K562 (cell line): ENCODE results near the gene PALMD. TPM values are rescaled to one million over a fixed set of nuclear protein-coding genes. Genes with fewer than 3 reads are reported as not detected.

Experiments used
- ATF1 ChIP-seq, 2 experiments: fragments of 450-650 bp in 1 of 2; IDR thresholded peaks; 2 replicates each; pipeline ENCODE4 v1.6.1; 2016; ENCODE audit warnings: missing compliant biosample characterization in 1 of 2, missing genetic modification characterization in 1 of 2
- BMI1 ChIP-seq: fragments of 150-350 bp; IDR thresholded peaks from 2 replicates; pipeline ENCODE4 v1.6.1; 2014; ENCODE audit warnings: low read length
- FOXJ2 ChIP-seq: fragments of 200-800 bp; sonication (Bioruptor generic); IDR thresholded peaks from 2 replicates; pipeline ENCODE4 v1.6.1; 2016; ENCODE audit warnings: missing genetic modification characterization, missing compliant biosample characterization
- HLTF ChIP-seq: fragments of 450-650 bp; IDR thresholded peaks from 2 replicates; pipeline ENCODE4 v1.6.1; 2016
- HMBOX1 ChIP-seq: sonication (generic); IDR thresholded peaks from 2 replicates; pipeline ENCODE4 v1.6.1; 2016
- KAT2B ChIP-seq: IDR thresholded peaks from one replicate; pipeline ENCODE4 v1.6.1; 2012; ENCODE audit warnings: low read depth, mild to moderate bottlenecking, control low read depth, inconsistent platforms, low read length, moderate library complexity
- PRMT5 ChIP-seq: sonication (generic); formaldehyde crosslinking; IDR thresholded peaks from 2 replicates; pipeline ENCODE4 v1.5.0; 2020; ENCODE audit warnings: missing genetic modification reagents
- RAD21 ChIP-seq, 2 experiments: fragments of 250-450 bp in 1 of 2; fragments of 450-650 bp in 1 of 2; sonication (Bioruptor Pico) in 1 of 2; formaldehyde crosslinking in 1 of 2; IDR thresholded peaks in 1 of 2; conservative IDR thresholded peaks in 1 of 2; 2 replicates each; pipeline versions ENCODE4 v1.4.0 to v1.8.0; 2020 to 2022; ENCODE audit warnings: mild to moderate bottlenecking in 2 of 2, moderate library complexity in 1 of 2
- RBFOX2 ChIP-seq: fragments of 200-400 bp; formaldehyde crosslinking; IDR thresholded peaks from 2 replicates; pipeline ENCODE4 v1.6.1; 2017; ENCODE audit warnings: low read depth, mild to moderate bottlenecking, low read length, moderate library complexity
- RHOXF2B ChIP-seq: fragments of 250-450 bp; sonication (Bioruptor Pico); conservative IDR thresholded peaks from 2 replicates; pipeline ENCODE4 v1.5.1; 2021
- TCF7 ChIP-seq: sonication (generic); IDR thresholded peaks from 2 replicates; pipeline ENCODE4 v1.6.1; 2016; ENCODE audit warnings: antibody characterized with exemption, borderline replicate concordance
- TCFL5 ChIP-seq: fragments of 250-450 bp; sonication (Bioruptor Pico); conservative IDR thresholded peaks from 2 replicates; pipeline ENCODE4 v1.6.1; 2021; ENCODE audit warnings: mild to moderate bottlenecking, moderate library complexity, matching md5 sums
- U2AF1 ChIP-seq: fragments of 200-400 bp; formaldehyde crosslinking; optimal IDR thresholded peaks from 2 replicates; pipeline ENCODE3; 2017; ENCODE audit warnings: mild to moderate bottlenecking, low read depth, low read length, moderate library complexity
- USF2 ChIP-seq: sonication (generic); formaldehyde crosslinking; IDR thresholded peaks from 2 replicates; pipeline ENCODE4 v1.5.0; 2020; ENCODE audit warnings: missing genetic modification reagents
- ZNF24 ChIP-seq: fragments of 450-650 bp; IDR thresholded peaks from 2 replicates; pipeline ENCODE4 v1.6.1; 2016
- ZNF592 ChIP-seq: fragments of 450-650 bp; IDR thresholded peaks from 2 replicates; pipeline ENCODE4 v1.6.1; 2017; ENCODE audit warnings: antibody characterized with exemption, mild to moderate bottlenecking
- ZNF717 ChIP-seq: fragments of 250-450 bp; sonication (Bioruptor Pico); IDR thresholded peaks from 2 replicates; pipeline ENCODE4 v1.5.0; 2021
- polyA plus RNA-seq, 8 experiments: library from polyadenylated mRNA; depleted of rRNA in 4 of 8; stranded (reverse) in 5 of 8; unstranded in 3 of 8; fragments of >200 nt; fragmentation: Nextera tagmentation in 2 of 8; fragmentation: Illumina TruSeq in 1 of 8; extraction: Ambion mirVana in 2 of 8; extraction: Trizol in 1 of 8; gene quantifications; 2 replicates each; pipeline versions ENCODE4 v1.2.1 to v1.2.3, GENCODE V29; 2011 to 2014; ENCODE audit warnings: inconsistent platforms in 1 of 8, missing spikeins in 1 of 8
- total RNA-seq, 7 experiments: library from RNA; depleted of rRNA in 6 of 7; stranded (reverse); fragments of >200 nt in 6 of 7; fragmentation: Illumina TruSeq in 2 of 7; extraction: Trizol in 2 of 7; gene quantifications; 2 replicates each; pipeline versions ENCODE4 v1.2.1 to v1.2.3, GENCODE V29; 2011 to 2021; ENCODE audit warnings: low replicate concordance in 1 of 7
- TF ChIP-seq, protein P1 (sequence below), 2 experiments: IDR thresholded peaks; 2 replicates each; pipeline ENCODE4 v1.6.1; 2011; ENCODE audit warnings: borderline replicate concordance in 1 of 2, control low read depth in 1 of 2, low read depth in 1 of 2, low read length in 1 of 2, mild to moderate bottlenecking in 1 of 2, mixed read lengths in 1 of 2, moderate library complexity in 1 of 2; ENCODE audit not compliant: insufficient read depth in 1 of 2, insufficient read length in 1 of 2, poor library complexity in 1 of 2, severe bottlenecking in 1 of 2; ENCODE audit errors: extremely low read depth in 1 of 2
- TF ChIP-seq, protein P2 (sequence below): fragments of 450-650 bp; IDR thresholded peaks from 2 replicates; pipeline ENCODE4 v1.6.1; 2017; ENCODE audit warnings: mild to moderate bottlenecking, moderate library complexity

PALMD gene
- total and polyA plus RNA-seq, 9 of the 15 experiments (the other 6 are each of a cell fraction or from before 2014, with no cell fraction given): 2.7 to 13.5 (median 5.4) TPM

- TF ChIP-seq HMBOX1 (peak; percentile 56; the same call in 1 of the 2 replicates), ATF1 (CRISPR knock-in tag; IDR thresholded peaks at IDR 0.05) (no peak), ATF1 (tag; IDR thresholded peaks at IDR 0.05) (no peak), BMI1 (no peak), FOXJ2 (tag) (0 out of 2 replicates have a peak, but pooled peaks have one; percentile 36), TCFL5 (CRISPR knock-in tag) (no peak), ZNF24 (no peak), ZNF592 (no peak), U2AF1 (no peak), RAD21 (CRISPR knock-in tag; conservative IDR thresholded peaks at IDR 0.05 in 1 of 2, IDR thresholded peaks at IDR 0.05 in 1 of 2) (peak; percentile 34 to 74), PRMT5 (no peak), RHOXF2B (CRISPR knock-in tag) (no peak), KAT2B (no peak), RBFOX2 (no peak), HLTF (no peak), ZNF717 (CRISPR knock-in tag) (no peak), TCF7 (no peak), USF2 (CRISPR knock-in tag) (no peak)
- TF ChIP-seq, protein P1, sequence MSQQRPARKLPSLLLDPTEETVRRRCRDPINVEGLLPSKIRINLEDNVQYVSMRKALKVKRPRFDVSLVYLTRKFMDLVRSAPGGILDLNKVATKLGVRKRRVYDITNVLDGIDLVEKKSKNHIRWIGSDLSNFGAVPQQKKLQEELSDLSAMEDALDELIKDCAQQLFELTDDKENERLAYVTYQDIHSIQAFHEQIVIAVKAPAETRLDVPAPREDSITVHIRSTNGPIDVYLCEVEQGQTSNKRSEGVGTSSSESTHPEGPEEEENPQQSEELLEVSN (IDR thresholded peaks at IDR 0.05; ENCODE audit: borderline replicate concordance in 1 of 2, extremely low read depth in 1 of 2, insufficient read depth in 1 of 2, insufficient read length in 1 of 2, low read depth in 1 of 2, low read length in 1 of 2, poor library complexity in 1 of 2, severe bottlenecking in 1 of 2): no peak
- TF ChIP-seq, protein P2, sequence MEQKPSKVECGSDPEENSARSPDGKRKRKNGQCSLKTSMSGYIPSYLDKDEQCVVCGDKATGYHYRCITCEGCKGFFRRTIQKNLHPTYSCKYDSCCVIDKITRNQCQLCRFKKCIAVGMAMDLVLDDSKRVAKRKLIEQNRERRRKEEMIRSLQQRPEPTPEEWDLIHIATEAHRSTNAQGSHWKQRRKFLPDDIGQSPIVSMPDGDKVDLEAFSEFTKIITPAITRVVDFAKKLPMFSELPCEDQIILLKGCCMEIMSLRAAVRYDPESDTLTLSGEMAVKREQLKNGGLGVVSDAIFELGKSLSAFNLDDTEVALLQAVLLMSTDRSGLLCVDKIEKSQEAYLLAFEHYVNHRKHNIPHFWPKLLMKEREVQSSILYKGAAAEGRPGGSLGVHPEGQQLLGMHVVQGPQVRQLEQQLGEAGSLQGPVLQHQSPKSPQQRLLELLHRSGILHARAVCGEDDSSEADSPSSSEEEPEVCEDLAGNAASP: no peak
These were observed 2.2 kb downstream of the PALMD start (continued) for GRCh38 chr1:99648107-99648506.
